HK-2 (cell line): ENCODE results near the gene CTNNA3.

Source experiments
- DNase-seq: peaks from one replicate; pipeline ENCODE4 v3.0.0-alpha.2; 2018; ENCODE audit not compliant: unreplicated experiment

CTNNA3 gene

DNA sequence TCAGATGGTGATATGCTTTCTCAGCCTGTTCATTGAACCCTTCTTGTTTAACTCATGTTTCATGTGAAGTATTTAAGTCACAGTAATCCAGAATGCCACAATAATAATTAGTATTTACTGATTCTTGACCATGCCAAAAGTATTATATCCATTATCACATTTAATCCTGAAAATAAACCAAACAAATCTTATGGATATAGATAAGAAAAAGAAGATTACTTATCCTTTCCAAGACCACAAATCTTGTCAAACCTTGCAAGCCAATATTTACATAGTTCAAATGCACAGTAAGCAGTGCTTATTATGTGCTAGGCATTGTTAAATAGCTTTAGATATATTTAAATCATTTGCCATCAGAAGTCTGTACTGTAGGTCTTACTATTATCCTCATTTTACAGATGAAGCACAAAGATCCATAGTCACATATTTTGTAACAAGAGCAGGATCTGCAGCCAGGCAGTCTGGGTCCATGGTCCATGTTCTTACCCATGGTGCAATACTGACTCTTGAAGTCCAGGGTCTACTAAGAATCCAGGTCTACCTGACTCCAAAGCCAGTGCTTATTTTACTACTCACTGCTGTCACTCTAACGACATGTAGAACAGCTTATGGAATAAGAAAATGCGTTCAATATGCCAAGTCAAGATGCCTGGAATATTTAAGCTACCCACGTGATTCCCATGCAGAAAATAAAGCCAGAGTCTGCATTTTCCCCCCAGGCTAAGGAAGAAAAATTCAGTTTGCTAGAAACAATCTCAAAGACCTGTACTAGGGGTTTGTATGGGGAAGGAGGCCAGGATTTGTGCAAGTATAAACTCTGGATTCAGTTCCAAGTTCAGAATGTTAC, 1755.0 kb downstream of the CTNNA3 start:
- no peak for DNase-seq

DNA sequence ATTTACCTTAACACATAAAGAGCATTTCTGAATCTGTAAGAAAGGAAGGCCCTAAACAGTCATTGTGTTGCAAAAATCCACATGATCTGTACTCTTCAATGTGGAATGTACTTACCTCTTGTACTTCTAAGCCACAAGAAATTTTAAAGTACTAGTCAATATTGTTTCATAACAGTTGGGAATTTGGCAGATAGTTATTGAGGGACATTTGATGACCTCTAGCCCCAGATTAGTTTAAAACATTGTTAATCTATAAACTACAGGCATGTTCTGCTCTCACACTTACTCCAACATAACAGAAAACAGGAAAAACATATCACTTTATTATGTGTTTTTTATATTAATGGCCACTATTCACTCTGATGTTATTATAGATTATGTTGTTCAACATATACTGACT, 1755.9 kb downstream of the CTNNA3 start:
- no peak for DNase-seq

DNA sequence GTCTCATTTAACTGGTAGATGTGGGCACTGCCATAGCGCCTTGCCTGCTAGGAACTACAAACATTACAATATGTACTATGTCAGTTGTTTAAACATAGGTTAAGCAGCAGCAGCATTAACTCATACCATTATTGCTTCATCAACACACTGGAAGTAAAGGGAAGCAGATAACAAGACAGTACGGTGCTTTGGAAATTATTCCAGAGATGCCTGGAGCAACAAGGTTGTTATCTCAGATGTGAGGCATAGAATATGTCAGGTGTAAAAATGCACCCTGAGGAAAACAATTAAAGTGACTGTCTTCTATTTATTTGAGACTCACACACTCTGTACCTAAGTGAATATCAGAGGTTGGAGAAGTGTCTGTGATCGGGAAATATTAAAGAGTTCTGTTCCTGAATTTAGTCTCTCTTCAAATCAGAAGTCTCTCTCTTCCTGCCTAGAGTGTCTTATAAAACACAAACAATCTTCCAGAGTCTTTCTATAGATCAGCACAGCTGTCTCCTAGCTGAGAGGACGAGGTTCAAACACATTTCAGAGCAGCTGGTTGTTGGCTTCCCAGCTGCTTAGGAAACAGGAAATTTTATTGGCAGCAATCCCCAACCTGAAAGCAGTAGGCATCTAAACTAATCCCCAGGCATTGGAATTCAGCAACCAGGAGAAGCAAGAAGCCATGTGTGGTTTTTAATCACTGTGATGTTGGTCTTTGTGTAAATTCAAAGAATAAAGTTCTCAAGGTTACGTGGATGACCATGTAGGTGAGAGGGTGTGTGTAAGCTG, 1764.5 kb downstream of the CTNNA3 start:
- DNase-seq = no peak

DNA sequence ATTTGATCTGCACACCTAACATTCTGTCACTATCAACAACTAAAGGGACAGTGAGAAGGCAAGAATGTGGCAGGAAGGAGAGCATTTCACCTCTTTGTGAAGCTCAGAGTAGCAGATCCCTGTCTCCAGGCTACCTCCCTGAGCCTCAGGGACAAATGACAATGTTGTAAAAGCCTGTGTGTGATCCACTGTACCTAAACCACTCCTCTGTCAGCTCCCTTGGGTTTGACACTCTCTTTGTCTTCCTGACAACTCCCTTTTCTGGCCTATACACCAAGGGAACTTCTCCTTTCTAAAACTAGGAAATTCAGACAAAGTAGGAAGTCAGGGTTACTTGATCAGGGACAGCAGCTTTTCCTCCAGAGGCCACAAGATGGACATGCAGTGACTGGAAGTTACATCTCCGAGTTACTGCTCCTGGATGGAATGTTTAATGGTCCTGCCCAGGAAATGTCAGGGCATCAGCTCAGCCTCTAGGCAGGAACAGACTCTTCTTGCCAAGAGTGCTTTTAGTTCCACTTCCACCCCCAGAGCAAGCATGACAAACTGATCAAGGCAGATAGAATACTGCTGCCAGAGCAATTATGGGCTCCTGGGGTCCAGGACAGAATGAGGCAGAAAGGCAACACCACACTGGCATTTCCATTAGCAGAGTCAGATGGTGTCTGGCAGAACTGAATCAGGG, 1784.7 kb downstream of the CTNNA3 start:
- DNase-seq = no peak

DNA sequence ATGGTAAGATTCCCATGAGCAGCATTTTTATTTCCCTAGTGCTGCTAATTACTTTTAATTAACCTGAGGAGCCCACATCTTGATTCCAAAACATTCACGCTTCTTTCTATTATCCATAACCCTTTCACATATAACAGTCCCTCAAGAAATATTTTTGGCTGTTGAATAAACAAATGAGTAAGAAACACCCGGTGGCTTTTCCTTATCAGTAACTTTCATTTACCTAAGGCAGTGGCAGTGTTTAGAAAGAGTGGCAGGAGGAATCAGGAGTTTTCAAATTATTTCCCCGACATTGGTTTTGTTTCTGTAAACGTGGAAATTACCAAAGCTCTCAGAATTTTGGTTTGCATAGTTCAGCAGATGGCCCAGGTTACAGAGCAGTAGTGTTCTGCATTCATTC, 1785.8 kb downstream of the CTNNA3 start:
- DNase-seq = no peak

DNA sequence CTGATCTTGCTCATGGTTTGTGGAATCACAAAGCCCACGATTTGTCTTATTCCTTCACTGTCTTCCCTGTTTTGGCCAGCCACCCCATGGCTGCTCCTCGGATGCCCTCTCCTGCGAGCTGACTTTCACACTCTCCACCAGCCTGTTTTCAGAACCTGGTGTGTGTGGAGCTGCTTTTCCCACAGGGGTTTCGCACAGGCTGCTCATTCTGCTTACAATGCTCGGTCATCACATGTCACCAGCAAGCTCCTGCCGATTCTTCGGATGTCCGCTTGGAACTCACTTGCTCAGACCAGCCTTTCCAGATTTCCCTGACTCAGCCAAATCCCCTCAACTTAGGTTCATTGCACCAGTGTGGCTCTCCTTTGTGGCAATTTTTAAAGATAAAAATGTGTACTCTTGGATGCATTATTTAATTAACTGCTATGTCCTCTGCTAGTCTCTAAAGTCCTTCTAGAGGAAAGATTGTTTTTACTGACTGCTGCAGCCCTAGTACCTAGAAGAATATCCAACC, 1788.7 kb downstream of the CTNNA3 start:
- no peak for DNase-seq

DNA sequence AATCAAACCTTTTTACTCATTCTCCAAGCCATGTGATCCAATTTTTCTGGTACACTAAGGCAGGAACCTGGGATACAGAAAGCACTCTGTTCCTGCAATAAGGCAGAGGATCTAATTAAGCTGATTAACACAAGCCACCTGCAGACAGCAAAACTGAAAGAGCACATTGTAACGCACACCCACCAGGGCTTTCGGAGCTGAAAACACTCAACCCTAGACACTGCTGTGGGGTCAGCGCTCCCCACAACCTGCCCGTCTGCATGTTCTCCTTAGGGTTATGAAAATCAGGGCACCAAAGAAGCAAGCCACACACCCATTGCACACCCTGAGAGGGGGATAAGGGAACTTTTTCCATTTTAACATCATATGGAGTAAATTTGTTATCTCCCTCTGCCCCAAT, 1792.4 kb downstream of the CTNNA3 start:
- no peak for DNase-seq

DNA sequence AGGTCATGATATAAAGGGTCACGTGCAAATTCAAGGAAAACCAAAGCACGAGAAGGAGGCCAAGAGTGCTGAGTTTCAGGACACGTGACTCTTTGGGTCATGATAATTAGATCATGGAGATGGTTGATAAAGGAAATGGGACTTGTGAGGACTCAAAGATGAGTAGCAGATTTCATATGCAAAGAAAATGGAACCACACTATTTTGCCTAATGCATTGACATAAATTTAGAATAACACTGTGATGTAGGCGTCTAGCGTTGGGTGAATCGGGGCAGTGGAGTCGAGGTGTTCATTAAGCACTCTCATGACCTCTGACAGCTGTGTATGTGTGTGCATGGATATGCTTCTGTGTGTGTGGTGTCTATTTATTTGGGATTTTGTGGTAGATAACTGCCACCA, 1795.7 kb downstream of the CTNNA3 start:
- no peak for DNase-seq

DNA sequence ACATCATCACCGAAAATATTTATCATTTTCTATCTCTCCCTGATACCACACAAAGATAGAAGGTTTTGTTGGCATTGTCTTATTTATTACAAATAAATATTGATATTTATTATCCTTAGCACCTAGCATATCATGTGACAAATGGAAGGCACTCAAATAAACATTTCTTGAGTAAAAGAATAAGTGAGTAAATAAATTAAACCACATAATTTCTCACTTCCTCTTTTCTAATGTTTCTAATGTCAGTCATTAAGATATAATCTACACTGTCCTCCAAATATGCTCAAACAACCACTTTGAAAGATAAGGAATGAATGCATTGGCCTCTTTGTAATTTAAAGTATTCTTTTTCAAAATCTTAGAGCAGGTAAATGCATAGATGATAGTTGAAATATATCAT, 1797.9 kb downstream of the CTNNA3 start:
- DNase-seq = no peak

DNA sequence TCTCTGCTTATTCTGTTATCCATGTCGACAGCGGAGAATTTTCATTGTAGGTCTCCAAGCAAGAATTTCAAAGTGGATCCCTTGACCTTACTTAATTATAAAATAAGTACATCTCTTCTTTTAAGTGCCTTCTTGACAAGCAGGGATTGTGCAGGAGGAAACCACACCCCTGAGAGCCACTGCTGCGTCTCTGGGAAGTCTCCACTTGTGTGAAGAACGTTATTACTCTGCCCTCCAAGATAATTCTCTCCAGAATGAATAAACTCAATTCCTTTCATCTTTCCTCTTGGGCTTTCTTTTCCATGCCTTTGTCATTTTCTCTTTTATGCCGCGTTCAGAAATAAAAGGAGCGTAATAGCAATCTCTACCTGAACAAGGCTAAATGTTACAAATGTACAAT, 1801.0 kb downstream of the CTNNA3 start:
- no peak for DNase-seq

DNA sequence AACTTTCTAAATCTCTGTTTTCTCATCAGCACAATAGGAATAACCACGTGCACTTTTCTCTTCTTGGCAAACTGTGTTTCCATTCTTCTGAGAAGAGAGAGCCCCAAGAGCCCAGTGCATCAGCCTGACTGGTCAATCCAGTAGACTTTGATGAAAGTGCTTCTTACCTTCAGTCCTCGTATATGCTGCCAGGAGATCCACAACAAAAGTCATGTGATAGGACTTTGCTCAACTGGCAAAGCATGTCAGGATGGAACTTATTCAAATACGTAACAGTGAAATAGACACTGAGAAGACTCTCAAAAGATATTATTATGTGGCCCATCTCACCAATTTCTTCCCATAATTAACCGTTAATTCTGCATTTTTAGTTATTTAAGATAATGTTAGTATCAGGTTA, 1801.6 kb downstream of the CTNNA3 start:
- no peak for DNase-seq

DNA sequence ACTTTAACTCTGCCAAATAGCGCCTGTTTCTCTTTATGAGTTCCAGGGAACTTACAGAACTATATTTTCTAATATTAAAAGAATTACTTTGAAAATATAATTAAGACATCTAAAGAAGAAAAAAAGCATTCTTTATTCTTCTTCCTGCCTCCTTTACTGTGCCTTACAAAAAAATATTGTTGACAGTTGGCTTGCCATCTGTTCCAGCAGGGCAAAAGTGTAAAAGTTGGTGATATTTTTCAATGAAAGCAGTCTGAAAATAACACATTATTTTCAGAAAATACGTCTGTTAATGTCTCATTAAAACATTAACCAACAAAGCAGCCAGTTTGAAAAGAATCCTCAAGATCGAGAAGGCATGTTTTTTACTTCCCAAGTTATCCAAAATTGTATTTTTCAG, 1802.3 kb downstream of the CTNNA3 start:
- DNase-seq = no peak

DNA sequence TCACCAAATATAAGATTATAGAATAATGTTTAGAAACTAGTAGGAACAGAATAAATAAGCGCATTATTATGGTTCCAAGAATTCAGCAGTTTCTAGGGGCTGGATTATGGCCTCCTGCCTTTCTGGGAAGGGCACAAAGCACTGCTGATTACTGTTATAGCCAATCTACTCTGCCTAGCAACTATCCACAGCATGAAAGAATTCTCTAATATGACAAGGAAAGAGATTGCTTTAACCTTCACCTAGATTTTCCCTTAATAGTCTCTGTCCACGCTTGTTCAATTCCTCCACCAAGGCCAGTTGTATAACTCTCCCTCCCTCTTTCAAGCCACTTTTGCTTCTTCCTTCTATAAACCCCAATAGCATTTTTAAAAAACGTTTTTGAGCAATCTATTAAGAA, 1803.7 kb downstream of the CTNNA3 start:
- no peak for DNase-seq

DNA sequence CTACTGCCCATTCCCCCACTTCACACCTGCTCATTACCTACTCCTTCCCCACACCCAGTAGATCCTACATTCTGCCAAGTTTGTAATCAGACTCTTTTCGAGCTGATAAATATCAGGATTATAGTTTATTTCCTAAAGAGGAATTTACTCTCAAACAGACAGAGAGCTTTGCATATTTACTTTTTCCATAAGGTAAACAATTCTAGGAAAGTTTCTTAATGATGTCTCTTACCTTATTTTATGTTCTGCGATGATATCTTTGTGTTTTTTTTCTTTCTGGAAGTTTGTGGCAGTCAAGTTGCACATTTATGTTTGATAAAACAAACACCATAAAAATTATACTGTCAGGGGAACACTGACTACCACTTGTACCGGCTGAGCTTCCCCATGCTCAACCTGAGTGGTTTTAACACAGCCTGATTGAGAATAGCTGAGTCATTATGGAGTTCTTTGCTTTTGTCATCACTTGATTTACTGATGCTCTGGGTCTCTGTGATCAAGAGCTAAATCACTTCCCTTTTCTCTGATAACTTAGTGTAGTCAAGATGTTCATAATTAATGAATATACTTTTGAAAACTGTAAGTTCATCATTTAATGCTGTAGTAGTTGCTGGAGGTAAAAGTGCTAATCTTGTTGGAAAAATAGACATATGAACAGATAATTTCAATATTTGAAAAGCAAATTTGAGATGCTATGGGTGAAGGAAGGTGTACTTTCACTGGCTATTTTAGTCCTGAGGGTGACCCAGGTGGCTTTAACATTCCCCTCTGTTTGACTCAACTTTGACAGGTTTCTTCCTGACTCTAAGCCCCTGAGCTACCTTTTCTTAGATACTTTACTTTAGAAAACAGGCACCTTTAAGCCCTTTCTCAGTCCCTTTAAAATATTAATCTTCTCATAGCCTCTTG, 1804.7 kb downstream of the CTNNA3 start:
- DNase-seq = no peak

DNA sequence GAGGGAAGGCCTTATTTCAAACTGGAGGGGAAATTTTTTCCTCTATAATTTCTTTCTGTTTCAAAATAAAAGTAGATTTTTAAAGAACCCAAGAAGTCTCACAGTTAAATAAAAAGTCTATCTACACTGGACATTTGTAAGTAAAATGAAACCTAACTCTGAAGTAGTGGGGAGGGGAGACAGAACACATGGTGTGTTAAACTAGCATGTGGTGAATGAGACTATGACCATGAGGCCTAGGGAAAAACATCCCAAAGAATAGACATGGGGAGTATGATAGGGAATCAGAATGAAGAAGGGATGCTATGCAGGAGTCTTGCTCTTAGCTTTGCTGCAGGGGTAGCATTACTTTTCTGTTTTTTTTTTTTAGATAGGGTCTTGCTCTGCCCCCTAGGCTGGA, 1831.5 kb downstream of the CTNNA3 start:
- DNase-seq = no peak

DNA sequence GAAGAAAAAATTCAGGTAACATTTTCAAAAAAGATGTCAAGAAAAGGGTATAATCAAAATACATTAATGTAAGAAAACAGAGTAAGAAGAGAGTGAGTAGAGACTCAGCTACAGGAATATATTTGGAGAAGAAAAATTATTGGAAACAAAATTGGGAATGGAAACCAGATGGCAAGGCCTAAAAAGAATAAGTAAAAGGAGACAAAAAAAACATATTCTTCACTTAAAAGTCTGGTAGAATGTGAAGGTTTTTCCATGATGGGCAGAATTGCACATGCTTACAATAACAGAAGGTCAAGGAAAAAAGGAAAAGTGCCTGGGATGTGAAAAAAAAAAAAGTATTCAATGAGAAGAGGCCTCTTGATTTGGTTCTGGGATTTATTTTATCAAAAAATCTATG, 1832.0 kb downstream of the CTNNA3 start:
- DNase-seq = no peak
